ENCODE data around the gene HTR7.

- TF ChIP-seq CTCF (IDR thresholded peaks at IDR 0.05) = no peak
- no peak for TF ChIP-seq PBX3 (IDR thresholded peaks at IDR 0.05)
- no peak for TF ChIP-seq CHD2 (IDR thresholded peaks at IDR 0.05; ENCODE audit: low read length, partially characterized antibody)
- TF ChIP-seq NR3C1 (IDR thresholded peaks at IDR 0.05) = no peak
- no peak for TF ChIP-seq MAFK (IDR thresholded peaks at IDR 0.05; ENCODE audit: partially characterized antibody)
- no peak for TF ChIP-seq RCOR1 (IDR thresholded peaks at IDR 0.05; ENCODE audit: low read depth, low read length)
- no peak for TF ChIP-seq CBX2 (IDR thresholded peaks at IDR 0.05; ENCODE audit: borderline replicate concordance, low read depth)
- no peak for TF ChIP-seq POLR2AphosphoS2 (conservative IDR thresholded peaks at IDR 0.05; ENCODE audit: low read length)
- TF ChIP-seq POLR2A (IDR thresholded peaks at IDR 0.05; ENCODE audit: low read length) = no peak
- no peak for TF ChIP-seq CEBPB (IDR thresholded peaks at IDR 0.05)
- no peak for TF ChIP-seq SMC3 (IDR thresholded peaks at IDR 0.05)
Measured at GRCh38 chr10:90816466-90816865, 41.4 kb downstream of the HTR7 start.

All from A549 (cell line).